HG03521 (cell line): ENCODE results near the gene MRPL54.

Experiments used
- ATAC-seq: cut with Tn5 transposase; IDR thresholded peaks from one replicate; pipeline ENCODE4 v1.9.1; 2021; ENCODE audit warnings: mild to moderate bottlenecking, moderate library complexity; ENCODE audit not compliant: unreplicated experiment

MRPL54 gene

GRCh38 chr19:3783660-3784584 lies 21.4 kb downstream of the MRPL54 start:
- ATAC-seq, result no peak

DNA sequence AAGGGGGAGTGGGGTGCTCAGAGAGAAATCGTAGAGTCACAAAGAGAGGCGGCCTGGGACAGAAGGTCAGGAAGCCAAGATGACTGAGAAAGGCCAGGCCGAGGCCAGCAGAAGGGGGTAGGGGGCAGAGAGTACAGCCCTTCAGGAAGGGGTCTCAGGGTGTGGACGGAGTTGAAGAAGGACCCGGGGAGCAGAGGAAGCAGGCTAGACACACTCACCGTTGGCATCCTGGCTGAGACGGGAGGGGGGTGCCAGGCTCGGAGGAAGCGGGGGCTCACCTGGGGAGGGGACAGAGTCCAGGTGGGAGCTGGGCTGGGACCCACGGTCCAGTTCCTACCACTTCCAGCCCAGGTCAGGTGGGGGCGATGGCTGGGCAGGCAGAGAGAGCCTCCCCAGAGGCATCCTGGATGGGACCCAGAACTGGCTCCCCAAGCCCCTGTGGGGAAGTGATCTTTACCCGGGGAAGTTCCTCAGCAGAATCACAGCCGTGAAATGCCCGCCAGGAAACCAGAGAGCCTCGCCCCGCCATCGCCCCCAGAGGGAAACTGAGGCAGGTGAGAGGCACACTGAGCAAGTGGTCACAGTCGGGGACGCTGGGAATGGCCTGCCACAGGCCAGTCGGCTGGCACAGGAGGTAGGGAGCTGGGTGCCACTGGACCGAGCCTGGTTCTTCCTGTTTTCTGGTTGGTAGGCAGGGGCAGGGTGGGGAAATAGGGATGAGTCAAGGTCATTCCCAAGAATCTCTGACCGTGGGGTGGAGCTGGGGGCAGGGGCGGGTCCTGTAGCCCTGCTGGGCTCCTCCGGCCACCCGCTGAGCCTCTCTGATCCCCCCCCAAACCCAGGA lies 22.3 kb downstream of the MRPL54 start:
- ATAC-seq, result no peak

- ATAC-seq, result no peak
Measured at GRCh38 chr19:3785451-3785937, 23.0 kb downstream of the MRPL54 start.

GRCh38 chr19:3785938-3786824 lies 23.7 kb downstream of the MRPL54 start, which contains the start of gene MATK:
MATK (minus strand) TSS chr19:3786381; CDS start chr19:3785135, 1,246 bp downstream.
- ATAC-seq, result no peak

DNA sequence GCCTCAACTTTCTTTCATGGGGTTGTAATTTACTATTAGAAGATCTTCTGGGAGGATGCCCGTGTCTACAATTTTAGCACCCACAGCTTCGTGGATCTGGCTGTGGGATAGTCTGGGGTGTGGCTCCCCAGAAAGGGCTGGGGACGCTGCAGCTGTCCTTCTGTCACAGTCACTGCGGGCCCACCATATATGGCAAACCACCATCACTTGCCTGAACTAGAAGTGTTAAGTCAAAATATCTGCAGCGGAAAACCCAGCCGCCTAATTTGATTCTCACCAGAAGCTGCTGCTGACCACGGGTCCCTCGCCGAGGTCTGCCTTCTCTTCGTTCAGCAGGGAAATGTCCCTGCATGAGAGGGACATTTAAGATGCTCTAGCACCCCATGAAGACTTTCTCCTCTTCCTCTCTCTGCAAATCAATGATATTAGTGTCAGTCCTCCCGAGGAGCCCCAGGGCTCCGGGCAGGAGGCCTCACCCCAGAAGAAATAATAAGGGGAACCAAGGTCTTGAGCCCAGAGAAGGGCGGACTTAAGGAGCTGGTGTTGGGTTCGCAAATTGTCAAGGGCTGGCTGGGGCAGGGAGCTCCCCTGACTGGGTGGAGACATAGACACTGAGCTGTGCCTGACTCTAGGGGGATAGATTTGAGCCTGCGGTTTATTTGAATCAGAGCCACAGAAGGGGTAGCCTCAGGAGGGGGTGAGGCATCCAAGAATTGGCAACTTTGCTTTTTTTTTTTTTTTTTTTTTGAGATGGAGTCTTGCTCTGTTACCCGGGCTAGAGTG lies 26.7 kb downstream of the MRPL54 start:
- no peak for ATAC-seq

DNA sequence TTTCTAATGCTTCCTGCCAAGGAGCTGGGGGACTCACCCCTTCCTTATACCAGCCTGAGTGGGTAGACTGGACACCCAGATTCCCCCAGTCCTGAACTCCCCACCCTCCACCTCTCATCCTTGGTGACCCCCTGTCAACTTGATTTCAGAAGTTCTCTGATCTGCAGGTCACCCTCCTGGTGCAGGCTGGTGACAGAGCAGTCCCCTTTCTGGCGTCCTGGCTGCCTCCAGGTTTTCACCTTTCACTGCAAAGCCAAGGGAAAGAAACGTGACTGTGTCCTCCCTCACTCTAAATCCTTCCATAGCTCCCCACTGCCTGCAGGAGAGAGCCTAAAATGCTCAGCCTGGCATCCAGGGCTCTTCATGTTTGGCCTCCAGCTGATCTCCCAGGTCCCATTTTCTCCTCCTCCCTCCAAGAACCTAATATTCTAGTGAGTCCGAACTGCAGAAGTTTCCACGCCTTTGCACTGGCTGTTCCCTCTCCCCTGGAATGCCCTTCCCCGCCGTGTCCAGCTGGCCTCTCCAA lies 27.8 kb downstream of the MRPL54 start:
- no peak for ATAC-seq

GRCh38 chr19:3790941-3791340 lies 28.5 kb downstream of the MRPL54 start:
- no peak for ATAC-seq

DNA sequence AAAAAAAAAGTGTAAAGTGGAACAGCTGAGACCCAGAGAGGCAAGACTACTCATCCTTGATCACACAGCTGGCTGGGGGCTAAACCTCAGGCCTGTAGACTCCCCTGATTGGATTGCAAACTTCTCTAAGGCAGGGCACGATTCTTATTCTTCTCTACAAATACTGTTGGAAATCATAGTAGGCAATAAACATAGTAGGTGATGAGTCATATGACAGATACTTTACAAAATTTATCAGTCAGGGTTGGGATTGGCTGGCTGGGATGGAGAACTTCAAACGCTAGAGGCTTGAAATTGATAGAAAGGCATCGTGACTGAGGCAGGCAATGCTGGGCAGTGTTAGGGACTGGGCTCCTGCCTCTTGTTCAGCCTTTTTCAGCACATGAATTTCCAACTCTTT lies 29.6 kb downstream of the MRPL54 start:
- no peak for ATAC-seq

DNA sequence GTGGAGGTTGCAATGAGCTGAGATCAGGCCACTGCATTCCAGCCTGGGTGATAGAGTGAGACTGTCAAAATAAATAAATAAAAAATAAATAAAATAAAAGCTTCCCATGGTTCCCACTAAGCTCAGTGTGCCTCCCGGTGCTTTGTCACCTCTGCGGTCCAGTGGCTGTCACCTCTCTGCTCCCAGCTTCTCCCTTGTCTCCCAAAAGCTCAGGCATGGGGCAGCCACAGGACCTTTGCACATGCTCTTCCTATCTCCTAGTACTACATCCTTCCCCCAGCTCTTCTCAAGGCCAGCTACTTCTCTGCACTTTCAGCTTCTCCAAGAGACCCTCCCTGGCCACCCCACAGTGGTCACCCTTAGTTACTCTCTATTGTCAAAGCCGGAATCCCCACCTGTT lies 31.3 kb downstream of the MRPL54 start:
- no peak for ATAC-seq

DNA sequence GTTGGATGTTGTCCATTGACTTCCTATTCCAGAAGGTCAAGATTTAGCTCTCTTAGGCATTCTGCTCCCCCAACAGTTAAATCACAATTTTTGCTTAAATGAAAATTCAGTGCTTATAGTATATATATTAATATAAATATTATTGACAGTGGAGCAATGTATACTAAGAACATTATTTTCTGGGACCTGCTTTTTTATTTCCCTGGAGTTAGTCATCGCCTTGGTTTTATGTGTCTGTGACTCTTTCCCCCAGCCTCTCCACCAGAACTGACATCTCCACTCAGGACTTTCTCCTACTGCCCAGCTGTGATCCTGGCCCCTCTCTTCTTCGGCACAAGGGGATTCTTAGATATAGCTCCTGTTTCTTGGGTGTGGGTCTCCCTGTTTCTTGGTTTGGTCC lies 33.9 kb downstream of the MRPL54 start:
- no peak for ATAC-seq

GRCh38 chr19:3798137-3798536 lies 35.7 kb downstream of the MRPL54 start:
- ATAC-seq, result no peak

DNA sequence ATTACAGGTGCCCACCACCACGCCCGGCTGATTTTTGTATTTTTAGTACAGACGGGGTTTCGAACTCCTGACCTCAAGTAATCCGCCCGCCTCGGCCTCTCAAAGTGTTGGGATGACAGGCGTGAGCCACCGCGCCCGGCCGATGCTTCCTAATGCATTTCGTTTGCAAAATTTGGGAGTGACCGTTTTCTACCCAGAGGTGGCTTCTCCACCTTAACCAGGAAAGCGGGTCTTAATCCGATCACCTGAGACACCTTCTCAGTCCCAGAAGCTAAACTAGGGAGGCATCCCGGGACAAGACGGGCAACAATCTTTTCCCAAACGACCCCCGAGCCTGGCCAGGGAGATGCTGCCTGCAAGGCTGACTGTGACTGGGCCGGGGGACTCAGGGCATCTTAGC lies 38.5 kb downstream of the MRPL54 start:
- ATAC-seq, result no peak

DNA sequence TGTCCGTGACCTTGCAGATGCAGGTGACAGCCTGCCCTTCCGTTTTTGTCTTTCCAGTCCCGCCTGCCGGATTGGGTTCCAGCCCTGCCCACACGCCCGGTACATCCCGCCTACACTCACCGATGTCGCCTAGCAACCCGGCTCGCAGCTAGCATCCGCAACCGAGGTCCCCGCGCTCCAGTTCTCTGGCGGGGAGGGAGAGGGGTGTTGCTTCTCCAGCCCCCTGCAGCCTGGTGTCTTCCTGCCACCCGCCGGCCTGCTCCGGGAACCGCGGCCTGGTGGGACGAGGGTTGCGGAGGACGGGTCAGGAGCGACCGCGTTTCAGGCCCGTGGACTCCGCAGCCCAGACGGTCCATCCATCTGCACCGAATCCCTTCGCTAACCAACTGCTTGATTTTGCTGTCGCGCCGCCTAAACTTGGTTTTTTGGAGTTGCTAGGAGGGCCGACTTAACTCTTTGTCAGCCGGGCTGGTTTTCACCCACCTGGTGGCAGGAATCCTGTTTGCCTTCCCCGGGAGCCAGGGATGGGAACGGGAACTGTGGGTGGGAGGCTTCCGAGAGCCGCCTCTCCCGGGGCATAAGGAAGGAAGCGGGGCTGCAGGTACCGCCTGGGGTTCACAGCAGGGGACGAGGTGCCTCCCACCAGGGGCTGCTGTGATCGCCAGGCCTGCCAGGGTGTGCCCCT lies 39.1 kb downstream of the MRPL54 start:
- no peak for ATAC-seq

- no peak for ATAC-seq
Measured at GRCh38 chr19:3803114-3803888, 40.8 kb downstream of the MRPL54 start.

DNA sequence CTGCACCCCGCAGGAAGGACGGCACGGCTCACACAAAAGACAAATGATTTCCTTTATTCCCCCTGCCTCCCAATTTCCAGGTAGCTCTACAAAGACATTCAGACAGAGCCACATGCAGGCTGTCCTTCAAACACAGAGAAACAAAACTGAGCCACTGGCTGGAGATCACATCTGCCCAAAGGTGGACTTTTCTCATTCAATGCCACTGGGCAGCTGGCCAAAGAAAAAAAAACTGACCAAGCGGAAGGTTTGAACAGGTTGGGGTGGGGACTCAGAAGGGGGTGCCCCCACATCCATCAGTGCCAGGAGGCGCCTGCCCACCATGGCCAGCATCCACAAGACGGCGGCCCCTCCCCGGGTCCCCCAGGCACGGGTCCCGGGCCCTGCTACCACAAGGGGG lies 41.5 kb downstream of the MRPL54 start:
- ATAC-seq, result no peak

DNA sequence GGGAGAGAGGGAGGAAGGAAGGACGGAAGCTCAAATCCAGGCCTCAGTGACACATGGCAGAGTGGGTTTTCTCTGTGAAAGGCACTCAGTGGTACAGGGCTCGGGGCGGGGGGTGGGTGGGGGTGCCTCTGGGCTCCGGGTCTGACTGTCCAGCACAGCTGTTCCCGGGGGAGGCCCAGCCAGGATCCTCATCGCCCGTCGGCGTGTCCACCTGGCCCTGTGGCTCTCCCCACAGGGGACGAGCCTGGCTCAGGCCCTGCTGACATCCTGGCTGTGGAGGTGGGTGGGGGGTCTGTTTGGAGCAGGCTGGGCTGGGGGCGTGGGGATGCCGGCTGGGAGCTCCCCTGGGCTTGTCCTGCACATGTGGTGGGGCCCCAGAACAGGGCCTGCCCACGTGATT lies 41.9 kb downstream of the MRPL54 start:
- ATAC-seq, result no peak

GRCh38 chr19:3805859-3806258 lies 43.4 kb downstream of the MRPL54 start:
- ATAC-seq, result no peak

DNA sequence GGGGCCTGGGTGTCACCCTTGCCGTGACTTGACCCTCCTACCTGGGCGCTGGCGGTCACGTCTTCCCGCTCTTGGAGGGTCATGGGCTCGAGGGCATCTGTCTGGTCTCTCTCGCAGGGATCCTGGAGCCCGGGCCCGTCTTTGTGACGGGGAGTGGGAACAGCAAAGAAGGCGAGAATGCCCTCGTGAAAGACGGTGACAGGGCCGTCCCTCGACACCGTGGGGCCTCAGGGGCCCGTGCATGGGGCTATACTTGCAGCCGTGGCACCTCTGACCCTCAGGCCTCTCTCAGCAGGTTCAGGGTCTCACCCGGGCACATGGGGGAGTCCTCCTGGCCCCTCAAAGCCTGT lies 44.6 kb downstream of the MRPL54 start:
- no peak for ATAC-seq
